Kidney glomerular epithelial cell (primary cell): Measurements from ENCODE around the gene MMP24OS.

Source experiments
- DNase-seq: peaks from one replicate; lab custom pipeline; 2025; lab: John Stamatoyannopoulos, UW

The MMP24OS gene

DNA sequence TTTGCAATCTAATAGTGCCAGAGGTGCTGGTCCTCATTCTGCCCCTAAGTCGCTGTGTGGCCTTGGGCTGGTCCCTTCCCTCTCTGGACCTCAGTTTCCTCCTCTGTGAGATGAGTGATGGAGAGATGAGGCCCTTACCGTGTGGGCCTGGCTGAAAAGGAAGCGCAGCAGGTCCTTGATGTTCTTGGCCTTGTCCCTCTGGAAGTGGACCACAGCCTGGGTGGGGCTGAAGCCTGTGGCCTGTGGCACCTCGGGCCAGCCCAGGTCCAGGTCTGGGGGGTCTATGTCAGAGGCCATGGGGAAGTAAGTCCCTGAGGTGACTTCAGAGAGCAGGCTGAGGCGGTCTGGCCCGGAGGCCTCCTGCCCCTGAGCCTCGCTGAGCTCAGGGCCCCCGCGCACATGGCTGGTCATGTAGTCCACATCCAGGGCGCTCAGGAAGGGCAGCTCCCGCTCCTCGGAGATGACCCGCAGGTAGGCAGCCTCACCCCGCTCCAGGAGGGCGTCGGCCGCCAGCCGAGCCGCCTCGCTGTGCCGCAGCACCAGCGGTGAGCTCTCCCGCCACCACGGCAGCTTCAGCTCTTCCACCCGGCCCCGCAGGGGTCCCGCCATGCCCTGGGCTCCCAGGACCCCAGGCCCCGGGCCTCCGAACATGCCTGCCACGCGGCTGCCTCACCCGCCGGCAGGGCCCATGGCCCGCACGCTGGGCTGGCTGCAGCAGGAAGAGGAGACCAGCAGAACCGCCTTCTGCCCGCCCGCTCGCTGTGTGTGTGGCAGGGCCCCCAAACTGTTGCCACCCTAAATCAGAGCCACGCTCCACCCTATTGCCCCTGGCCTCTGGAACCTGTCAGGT, 14.0 kb upstream of the MMP24OS start, which contains the start of gene FAM83C:
Gene FAM83C, minus strand, starts transcription at position 772 of the 850 bp plus-strand sequence. Its CDS starts 121 bp downstream, at position 651.
- DNase-seq: no peak

DNA sequence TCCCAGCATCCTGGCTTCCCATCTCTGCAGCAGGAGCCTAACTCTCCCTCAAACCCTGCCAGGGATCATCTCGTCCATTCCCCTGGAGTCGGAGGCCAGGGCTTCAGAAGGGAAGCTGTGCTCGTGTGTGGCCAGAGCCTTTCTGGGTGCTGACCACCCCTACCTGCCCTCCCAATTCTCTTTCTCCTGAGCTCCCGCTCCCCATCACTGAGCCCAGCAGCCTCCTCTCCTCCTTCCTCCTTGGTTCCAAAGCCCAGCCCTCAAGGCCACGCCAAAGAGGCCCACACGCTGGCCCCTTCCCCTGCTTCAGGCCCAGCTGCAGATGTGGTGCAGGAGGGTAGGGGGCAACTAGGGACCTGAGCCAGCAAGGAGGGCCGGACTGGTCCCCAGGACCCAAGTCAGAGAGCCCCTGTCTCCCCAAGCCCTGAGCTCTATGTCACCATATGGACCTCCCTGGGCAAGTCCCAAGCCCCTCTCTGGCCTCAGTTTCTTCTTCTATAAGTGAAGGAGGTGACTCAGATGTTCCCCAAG, 13.0 kb upstream of the MMP24OS start:
- no peak for DNase-seq

DNA sequence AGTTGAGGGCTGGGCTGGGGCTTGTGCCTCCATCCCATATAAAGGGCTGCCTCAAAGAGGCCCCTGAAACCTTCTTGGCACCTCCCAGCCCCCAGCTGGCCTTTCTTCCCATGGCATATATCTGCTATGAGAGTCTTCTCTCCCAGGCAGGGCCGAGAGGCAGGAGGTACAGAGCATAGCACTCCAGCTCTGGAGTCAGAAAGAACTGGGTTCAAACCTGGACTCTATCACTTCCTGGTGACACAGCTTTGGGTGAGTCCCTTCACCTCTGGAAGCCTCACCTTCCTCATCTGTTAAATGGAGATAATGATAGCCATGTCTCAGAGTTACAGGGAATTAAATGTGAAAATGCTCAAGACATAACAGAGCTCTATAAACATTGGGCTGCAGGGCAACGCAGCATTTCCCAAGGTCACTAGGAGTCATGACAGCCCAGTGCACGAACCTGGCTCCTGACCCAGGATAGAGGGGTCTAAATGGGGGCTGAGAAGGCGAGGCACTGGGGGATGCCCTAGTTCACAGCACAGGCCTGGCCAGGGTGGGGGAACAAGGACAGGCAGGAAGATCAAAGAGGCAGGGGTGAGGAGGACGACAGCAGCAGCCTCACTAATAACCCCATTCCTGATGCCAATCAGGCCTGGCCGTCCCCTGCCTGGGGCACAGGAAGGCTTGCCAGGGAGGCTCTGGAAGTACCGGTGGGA, 12.4 kb upstream of the MMP24OS start:
- DNase-seq: no peak

DNA sequence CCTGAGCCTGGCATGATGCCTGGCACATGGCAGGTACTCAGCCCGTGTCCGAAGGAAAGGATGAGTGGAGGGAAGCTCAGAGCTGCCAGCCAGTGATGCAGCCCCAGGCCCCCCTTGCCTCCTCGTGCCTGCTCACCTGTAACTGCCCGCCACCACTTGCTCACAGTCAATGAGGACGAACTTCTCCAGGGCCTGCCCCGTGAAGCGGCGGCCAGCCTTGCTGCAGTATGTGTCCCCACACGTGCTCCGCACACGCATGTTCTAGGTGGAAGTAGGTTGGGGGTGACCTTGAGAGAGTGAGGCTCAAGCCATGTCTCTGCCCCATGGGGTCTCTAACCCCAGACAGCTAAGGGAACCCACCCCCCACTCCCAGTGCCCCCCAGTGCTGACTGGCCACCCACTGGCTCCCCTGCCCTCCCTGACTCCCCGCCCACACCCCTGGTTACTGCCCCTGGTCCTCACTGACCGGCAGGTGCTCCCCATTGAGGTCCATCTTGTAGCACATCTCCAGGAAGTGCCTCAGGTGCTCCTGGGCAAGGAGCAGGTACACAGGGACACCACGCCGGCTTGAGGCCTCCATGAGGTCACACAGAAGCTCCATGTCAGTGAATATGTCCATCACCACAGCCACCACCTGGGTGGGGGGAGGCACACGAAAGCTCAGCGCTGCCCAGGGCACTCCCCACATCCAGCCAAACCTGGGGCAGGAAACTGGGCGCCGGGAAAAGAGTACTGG, 10.6 kb upstream of the MMP24OS start:
- no peak for DNase-seq

DNA sequence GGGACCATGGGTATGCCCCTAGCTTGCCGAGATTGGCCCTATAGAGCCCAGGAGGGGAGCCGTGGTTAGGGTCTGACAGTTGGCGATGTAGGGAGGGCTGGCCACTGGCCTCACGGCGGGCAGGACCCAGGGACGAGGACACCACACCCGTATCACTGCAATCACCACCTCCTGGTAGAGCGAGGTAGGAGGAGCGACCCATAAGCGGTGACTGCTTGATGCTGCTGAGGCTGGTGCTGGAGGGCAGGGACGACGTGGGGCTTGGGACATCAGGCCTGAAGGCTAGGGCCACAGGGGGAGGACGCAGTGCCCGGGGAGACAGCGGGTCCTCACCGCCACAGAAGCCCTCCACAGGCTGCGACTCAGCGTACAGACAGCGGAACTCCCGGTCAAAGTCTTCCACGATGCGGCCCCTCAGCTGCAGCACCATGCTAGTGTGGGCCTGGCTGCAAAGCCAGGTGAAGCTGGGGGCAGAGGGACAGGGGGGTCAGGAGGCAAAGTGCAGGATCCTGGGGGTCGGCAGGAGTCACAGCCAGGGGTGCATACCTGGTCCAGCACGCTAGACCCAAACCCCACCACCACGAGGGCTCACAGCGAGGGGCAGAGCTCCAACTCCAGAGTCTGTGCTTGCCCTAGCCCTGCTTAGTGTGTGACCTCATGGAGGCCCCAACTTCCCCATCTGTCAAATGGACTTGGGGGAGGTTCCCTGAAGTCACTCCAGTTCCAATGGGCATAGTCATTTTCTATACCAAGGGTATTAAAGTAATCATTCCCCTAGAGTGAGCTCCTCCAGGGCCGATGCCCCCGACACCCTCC, 9.8 kb upstream of the MMP24OS start:
- DNase-seq: no peak

DNA sequence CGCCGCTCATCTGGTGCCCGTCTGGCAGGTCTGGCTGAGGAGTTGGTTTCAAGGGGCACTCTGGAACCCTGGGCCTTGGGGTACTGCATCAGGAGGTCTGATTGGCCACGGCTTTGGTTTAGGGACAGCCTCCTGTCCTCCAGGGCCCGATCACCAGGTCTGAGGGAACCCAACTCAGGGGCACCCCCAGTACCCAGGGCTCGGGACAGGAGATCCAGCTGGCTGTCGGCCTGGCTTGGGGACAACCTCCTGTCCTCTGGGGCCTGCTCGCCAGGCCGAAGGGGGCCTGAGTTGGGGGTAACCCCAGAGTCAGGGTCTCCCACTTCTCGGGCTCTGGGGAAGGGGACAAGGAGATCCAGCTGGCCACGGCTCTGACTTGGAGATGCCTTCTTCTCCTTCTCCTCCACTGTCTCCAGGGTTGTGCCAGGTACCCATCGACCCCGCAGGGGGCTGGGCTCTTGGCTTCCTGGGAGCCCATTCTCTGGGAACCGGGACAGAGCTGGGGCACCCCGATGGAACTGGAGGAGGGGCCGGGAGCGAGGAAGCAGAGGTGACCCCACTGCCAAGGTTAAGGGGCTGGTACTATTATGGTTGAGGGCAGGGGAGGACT, 9.1 kb upstream of the MMP24OS start:
- no peak for DNase-seq

DNA sequence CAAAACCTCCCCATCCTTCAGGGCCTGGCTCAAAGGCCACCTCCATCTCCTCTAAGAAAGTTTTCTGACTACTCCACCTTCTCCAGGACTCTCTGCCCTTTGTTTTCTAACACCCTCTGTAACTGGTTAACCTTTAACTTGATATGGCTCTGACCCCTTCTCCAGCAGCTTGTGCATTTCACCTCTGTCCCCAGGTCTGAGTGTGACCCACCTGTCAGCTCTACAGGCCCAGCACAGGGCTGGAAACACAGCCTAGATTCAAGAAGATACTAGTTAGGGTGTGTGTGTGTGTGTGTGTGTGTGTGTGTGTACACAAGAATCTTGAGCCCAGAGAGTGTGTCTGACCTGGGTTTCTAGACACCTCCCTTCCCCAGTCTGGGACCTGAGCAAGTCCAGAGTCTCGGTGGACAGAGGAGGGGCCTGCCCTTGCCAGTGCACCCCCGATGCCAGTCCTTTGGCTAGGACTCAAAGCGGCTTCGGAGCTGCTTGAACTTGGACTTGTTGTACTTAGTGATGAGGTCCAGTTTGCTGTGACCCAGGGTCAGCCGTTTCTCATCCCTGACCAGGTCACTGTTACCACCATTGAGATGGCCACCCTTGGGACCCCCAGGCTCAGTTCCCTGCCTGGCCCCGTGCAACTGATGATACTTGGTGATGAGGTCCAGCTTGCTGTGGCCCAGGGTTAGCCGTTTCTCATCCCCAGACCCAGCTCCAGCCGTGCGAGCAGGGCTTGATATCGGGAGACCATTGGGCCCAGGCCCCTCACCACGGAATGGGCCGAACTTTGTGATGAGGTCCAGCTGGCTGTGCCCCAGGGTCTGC, 8.4 kb upstream of the MMP24OS start:
- DNase-seq: no peak

DNA sequence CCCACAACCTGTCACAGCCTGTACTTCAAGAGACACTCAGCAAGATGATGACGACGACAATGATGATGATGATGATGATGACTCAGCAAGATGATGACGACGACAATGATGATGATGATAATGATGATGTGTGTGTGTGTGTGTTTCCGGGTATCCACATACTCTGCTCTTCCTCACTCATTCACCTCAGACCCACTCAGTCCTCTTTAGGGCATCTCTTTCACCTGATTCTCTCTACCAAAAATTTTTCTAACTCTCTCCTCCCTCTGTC, 7.8 kb upstream of the MMP24OS start:
- no peak for DNase-seq

DNA sequence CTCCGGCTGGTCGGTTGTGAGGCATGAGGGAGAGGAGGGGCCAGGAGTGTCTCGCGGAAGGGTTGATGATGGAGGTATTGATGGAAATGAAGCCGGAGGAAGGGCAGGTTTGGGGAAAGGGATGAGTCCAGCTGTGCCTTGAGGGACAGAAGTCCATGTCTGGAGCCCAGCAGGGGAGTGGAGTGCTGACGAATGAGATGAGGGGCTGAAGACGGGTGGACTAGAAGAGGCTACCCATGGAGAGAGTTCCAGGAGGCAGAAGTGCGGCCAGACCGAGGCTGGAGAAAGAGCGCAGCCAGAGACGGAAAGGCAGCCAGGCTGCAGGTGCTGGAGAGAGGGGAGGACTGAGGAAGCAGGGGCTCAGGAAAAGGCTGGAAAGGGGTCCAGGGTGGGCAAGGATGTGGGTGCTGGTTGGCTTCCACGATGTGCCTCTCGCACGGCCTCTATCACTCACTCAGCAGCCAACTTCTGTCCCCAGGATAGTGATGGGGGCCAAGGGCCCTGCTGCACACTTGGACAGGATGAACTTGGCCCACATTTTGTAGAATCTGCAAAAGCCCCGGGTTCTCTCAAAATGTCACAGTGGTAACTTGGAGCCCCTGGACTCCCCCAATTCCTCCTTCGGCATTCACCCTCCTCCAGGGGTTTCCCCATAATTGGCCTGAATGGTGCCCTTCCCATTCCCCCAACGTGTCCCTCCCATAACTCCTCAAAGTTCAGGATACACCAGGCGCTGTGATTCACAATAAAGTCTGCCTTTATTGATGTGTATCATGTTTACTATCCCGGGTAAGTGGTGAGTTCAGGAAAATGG, 7.3 kb upstream of the MMP24OS start:
- no peak for DNase-seq

DNA sequence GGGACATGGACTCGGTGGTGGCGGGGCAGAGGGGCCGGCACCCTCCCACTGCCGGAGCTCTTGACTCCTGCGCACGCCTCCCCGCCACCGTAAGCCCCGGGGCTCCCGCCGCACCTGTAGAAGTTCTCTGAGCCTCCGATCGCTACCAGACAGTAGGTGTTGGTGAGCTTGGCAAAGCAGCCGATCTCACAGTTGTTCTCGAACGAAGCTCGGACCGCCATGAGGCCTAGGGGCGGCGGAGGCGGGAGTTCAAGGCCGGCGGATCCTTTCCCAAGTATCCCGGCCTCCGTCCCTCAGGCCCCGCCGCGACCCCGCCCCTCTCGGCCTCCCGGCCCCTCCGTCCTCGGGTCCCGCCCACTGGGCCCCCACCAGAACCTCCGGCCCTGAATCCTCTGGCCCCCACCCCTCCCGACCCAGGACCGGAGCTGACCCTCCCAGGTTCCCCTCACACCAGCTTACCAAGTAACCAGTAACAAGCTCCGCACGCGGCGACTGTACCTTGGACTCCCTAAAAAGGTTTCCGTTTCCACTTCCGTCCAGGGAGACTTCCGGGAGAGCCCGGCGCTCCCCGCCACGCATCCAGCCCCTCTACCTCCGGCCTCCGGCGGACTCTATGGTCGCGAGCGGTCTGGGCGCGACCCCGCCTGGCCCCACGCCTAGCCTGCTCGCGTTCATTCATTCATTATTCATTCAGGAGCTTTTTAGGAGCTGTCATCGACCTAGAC, 6.5 kb upstream of the MMP24OS start, which contains the start of gene EIF6:
Gene EIF6, minus strand, starts transcription at position 506 of the 725 bp plus-strand sequence. Its CDS starts 285 bp downstream, at position 221.
- peak; percentile 74 for DNase-seq

DNA sequence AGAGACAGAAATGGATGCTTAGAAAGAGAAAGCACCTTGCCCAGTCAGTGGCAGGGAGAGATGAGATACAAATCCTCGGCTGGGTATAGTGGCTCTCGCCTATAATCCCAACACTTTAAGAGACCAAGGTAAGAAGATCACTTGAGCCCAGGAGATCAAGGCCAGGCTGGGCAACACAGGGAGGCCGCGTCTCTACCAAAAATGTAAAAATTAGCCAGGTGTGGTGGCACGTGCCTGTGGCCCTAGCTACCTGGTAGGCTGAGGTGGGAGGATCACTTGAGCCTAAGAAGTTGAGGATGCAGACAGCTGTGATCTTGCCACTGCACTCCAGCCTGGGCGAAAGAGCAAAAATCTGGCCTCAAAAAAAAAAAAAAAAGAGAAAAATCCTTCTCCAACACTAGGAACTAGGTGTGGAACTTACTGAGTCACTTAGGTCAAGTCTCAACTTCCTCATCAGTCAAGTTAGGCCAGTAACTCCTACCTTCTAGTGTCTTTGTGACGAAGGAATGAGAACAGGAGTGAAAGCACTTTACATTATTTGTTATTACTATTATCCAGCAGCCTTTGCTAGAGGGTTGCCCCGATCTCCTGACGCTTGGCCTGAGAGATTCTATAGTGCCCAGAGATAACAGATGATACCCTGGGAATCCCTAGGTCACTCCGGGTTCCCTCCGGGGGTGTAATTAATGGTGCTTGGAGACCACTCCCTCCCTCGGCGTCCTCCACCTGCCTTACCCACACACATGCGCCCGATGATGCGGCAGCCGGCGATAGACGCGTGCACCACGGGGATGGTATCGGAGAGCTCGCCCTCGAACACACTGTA, 5.7 kb upstream of the MMP24OS start:
- DNase-seq: no peak

DNA sequence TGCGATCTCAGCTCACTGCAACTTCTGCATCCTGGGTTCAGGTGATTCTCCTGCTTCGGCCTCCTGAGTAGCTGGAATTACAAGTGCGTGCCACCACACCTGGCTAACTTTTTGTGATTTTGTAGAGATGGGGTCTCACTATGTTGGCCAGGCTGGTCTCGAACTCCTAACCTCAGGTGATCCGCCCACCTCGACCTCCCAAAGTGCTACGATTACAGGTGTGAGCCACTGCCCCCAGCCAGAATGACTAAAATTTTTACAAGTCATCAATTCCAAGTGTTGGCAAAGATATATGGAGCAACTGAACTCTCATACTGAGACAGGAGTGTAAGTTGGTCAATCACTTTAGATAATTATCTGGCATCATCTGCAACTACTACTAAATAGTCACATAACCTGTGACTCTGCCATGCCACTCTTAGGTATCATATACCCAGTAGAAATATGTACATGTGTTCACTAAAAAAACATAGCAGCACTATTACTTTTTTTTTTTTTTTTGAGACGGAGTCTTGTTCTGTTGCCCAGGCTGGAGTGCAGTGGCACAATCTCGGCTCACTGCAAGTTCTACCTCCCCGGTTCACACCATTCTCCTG, 3.7 kb upstream of the MMP24OS start:
- DNase-seq: no peak

DNA sequence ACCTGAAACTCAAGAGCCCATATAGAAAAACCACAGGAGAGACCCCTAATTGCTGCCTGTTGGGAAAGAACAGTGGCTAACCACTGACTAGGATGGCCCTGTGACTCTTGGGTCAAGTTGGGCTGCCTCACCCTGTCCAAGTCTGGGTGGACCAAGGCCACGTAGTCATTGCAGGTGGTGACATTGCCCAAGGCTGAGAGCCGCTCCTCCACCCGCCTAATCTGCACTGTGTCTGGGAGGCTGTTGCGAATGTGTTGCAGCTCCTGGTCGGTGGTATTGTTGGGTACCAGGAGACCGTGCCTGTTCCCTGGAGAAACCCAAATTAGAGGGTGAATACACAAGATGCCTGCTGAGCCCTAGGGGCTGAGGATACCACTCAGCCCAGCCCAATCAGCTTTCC, 2.6 kb upstream of the MMP24OS start:
- no peak for DNase-seq

DNA sequence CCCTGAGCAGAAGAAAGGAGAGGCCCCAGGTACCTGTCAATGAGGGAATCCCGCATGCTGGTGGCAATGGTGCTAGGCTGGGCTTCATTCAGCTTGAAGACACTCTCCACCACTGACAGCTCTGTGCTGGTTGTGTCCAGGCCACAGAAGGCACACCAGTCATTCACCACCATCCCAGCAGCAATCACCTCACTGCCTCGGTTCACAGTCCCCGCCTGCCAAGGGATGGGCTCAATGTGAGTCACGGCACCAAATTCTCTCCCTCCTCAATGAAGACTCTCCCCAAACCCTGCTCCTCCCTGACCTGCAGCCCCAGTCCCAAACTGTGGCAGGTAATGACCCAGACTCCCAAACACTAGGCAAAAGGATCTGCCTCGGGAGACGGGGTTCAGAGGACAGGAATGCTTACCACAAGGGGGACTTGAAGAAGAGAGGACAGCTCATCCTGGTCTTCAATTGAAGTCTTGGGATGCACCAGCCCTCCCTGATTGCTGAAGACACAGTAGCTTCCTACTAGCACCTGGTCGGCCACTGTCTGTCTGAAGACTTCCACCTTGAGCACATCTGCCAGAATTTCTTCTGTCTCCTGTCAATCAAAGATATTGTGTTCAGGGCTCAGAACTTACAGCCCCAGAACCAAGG, 1.7 kb upstream of the MMP24OS start:
- DNase-seq: no peak

DNA sequence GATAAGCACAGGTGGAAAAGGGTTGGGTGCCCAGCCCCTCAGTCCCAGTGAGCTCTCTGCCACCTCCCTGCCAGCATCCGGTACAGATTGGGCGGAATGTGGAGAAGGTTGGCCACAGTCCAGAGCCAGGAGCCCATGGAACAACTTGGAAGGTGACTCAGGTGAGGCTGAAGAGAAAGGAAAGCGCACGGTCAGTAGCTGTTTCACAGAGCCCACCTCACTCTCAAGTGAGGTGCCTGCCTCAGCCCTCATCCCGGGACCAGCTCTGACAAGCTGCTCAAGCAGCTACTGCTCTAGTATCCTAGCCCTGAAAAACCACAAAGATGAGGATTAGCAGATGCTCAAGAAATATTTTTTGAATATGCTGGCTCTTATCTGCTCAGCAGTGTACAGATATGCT, 1.1 kb upstream of the MMP24OS start:
- DNase-seq: no peak

DNA sequence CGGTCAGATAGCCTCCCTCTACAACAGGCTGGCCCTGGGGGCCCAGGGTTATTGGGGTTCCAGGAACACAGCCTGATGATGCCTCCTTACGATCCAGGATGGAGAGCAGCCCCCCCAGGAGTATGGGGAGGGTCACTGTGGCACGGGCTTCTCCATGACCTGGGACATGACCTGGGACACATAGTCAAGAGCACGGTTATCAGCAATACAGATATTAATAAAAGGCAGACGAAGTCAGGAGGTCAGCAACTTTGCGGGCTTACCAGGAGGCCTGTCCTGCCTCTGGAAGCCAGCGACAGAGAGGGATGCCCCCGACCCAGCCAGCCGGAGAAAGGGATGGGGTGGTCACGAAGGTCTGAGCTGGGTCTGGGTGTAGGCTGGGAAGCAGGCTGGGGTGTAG, 795 bp downstream of the MMP24OS start:
- no peak for DNase-seq

DNA sequence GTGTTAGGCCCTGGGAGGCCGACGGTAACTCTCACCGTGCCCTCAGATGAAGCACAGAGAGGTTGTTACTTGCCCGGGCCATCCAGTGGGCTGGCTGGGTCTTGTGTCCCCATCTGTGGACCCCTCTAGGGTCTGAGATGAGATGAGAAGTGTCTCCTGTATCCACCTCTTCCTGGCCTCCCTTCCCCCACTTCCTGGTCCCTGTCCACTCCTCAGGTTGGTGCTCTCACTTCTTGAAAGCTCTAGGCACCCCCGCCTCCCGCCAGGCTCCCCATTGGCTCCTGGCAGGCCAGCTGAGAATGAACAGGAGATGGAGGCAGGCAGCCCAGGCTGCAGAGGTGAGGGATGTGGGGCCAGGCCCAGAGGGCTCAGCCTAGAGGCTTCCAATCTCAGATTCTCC, 1.5 kb downstream of the MMP24OS start:
- no peak for DNase-seq
